ENCODE results near the gene TRMT10C.

DNA sequence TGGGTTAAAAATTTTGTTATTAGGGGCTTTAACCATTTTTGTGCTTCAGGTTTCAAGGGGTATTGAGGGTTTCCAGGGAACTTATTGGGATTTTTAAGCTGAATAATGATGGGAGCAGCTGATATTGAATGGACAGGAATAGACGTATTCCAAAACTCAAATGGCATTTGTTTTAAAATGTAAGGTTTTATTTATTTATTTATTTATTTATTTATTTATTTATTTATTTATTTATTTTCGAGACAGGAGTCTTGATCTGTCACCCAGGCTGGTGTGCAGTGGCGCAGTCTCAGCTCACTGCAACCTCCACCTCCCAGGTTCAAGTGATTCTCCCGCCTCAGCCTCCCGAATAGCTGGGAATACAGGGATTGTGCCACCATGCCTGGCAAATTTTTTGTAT lies 26.4 kb upstream of the TRMT10C start:
- TF ChIP-seq, protein P1, sequence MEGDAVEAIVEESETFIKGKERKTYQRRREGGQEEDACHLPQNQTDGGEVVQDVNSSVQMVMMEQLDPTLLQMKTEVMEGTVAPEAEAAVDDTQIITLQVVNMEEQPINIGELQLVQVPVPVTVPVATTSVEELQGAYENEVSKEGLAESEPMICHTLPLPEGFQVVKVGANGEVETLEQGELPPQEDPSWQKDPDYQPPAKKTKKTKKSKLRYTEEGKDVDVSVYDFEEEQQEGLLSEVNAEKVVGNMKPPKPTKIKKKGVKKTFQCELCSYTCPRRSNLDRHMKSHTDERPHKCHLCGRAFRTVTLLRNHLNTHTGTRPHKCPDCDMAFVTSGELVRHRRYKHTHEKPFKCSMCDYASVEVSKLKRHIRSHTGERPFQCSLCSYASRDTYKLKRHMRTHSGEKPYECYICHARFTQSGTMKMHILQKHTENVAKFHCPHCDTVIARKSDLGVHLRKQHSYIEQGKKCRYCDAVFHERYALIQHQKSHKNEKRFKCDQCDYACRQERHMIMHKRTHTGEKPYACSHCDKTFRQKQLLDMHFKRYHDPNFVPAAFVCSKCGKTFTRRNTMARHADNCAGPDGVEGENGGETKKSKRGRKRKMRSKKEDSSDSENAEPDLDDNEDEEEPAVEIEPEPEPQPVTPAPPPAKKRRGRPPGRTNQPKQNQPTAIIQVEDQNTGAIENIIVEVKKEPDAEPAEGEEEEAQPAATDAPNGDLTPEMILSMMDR (IDR thresholded peaks at IDR 0.05) = no peak
- TF ChIP-seq POLR2A (IDR thresholded peaks at IDR 0.05) (no peak), POLR2AphosphoS5 (IDR thresholded peaks at IDR 0.05) (no peak)
